Tibial nerve (tissue), 4 donors: ENCODE measurements around the gene CEBPA. TPM values are rescaled to one million over a fixed set of nuclear protein-coding genes. Genes with fewer than 3 reads are reported as not detected.

Source experiments
- DNase-seq, 2 donors: peaks; one replicate each; pipeline ENCODE4 v3.0.0-alpha.2; 2019; ENCODE audit warnings: low spot score in 2 of 2
- H3K27ac ChIP-seq, 4 donors: fragments of 200-600 bp; sonication (generic) in 3 of 4; one replicate each; pipeline ENCODE4 v1.5.1; 2017 to 2019; ENCODE audit warnings: mild to moderate bottlenecking in 1 of 4
- H3K27me3 ChIP-seq, 2 donors: fragments of 200-600 bp; sonication (generic) in 1 of 2; one replicate each; pipeline versions ENCODE4 v1.5.1 to v1.6.0; 2017 to 2019
- H3K36me3 ChIP-seq, 3 donors: fragments of 200-600 bp; sonication (generic); one replicate each; pipeline ENCODE4 v1.5.1; 2018 to 2019
- H3K4me1 ChIP-seq, 4 donors: fragments of 200-600 bp; sonication (generic) in 3 of 4; one replicate each; pipeline ENCODE4 v1.5.1; 2017 to 2019
- H3K4me3 ChIP-seq, 4 donors: fragments of 200-600 bp; sonication (generic) in 3 of 4; one replicate each; pipeline ENCODE4 v1.5.1; 2017 to 2019; ENCODE audit warnings: mild to moderate bottlenecking in 1 of 4, moderate library complexity in 1 of 4
- H3K9me3 ChIP-seq, 4 donors: fragments of 200-600 bp; sonication (generic) in 3 of 4; one replicate each; pipeline ENCODE4 v1.5.1; 2017 to 2019
- EP300 ChIP-seq, 2 donors: sonication (generic); formaldehyde crosslinking; IDR thresholded peaks; one replicate each; pipeline ENCODE4 v1.6.1; 2017; ENCODE audit warnings: antibody characterized with exemption in 2 of 2, mild to moderate bottlenecking in 1 of 2
- POLR2A ChIP-seq, 2 donors: fragments of 450-650 bp; IDR thresholded peaks; one replicate each; pipeline ENCODE4 v1.6.1; 2017; ENCODE audit warnings: antibody characterized with exemption in 2 of 2, mild to moderate bottlenecking in 2 of 2, moderate library complexity in 2 of 2
- WGBS, 2 donors: methylation state at CpG; one replicate each; pipeline ENCODE4 v1.1.5; 2018; 5-methylcytosine and 5-hydroxymethylcytosine counted together
- total RNA-seq, 4 donors: library from RNA; depleted of rRNA; stranded (reverse); fragments of >200 nt; gene quantifications; one replicate each; pipeline ENCODE4 v1.1.0, GENCODE V29; 2016
- TF ChIP-seq, protein P1 (sequence below), 5 experiments: fragments of 200-600 bp in 3 of 5; fragments of 450-650 bp in 2 of 5; sonication (generic) in 3 of 5; IDR thresholded peaks; one replicate each; pipeline ENCODE4 v1.5.1; 2016 to 2019; ENCODE audit warnings: antibody characterized with exemption in 5 of 5, mild to moderate bottlenecking in 3 of 5, moderate library complexity in 2 of 5

The CEBPA gene
- total RNA-seq, 4 donors from 2014 or later = 33.9 to 204 (median 65.4) TPM

DNA sequence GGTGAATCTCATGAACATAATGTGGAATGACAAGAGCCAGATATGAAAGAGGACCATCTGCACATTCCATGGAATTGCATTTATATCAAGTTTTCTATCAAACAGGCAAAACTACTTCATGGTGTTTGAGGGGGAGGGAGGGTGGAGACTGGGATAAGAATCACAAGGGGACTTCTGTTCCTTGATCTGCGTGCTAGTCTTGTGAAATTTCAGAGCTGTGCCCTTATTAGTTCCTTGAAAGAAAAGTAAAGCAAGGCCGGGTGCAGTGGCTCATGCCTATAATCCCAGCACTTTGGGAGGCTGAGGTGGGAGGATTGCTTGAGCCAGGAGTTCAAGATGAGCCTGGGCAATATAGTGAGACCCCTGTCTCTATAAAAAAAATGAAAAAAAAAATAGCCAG lies 41.0 kb upstream of the CEBPA start:
- Histone ChIP-seq H3K4me3 (no peak overlapping the region), H3K36me3 (no peaks in the 10 kb centered on the region), H3K9me3 (no peaks in the 10 kb centered on the region), H3K27ac (no peak overlapping the region), H3K4me1 (peaks cover 0 to 13% (median 0%) of the 10 kb centered on the region in 4 donors), H3K27me3 (no peaks in the 10 kb centered on the region)
- no peak for DNase-seq
- 36 to 47% methylated on average over 2 of the region's 2 CpGs for WGBS, 2 donors
- TF ChIP-seq POLR2A (IDR thresholded peaks at IDR 0.05) = no peak
- TF ChIP-seq EP300 (IDR thresholded peaks at IDR 0.05) = no peak
- TF ChIP-seq, protein P1, sequence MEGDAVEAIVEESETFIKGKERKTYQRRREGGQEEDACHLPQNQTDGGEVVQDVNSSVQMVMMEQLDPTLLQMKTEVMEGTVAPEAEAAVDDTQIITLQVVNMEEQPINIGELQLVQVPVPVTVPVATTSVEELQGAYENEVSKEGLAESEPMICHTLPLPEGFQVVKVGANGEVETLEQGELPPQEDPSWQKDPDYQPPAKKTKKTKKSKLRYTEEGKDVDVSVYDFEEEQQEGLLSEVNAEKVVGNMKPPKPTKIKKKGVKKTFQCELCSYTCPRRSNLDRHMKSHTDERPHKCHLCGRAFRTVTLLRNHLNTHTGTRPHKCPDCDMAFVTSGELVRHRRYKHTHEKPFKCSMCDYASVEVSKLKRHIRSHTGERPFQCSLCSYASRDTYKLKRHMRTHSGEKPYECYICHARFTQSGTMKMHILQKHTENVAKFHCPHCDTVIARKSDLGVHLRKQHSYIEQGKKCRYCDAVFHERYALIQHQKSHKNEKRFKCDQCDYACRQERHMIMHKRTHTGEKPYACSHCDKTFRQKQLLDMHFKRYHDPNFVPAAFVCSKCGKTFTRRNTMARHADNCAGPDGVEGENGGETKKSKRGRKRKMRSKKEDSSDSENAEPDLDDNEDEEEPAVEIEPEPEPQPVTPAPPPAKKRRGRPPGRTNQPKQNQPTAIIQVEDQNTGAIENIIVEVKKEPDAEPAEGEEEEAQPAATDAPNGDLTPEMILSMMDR (IDR thresholded peaks at IDR 0.05) = no peak

DNA sequence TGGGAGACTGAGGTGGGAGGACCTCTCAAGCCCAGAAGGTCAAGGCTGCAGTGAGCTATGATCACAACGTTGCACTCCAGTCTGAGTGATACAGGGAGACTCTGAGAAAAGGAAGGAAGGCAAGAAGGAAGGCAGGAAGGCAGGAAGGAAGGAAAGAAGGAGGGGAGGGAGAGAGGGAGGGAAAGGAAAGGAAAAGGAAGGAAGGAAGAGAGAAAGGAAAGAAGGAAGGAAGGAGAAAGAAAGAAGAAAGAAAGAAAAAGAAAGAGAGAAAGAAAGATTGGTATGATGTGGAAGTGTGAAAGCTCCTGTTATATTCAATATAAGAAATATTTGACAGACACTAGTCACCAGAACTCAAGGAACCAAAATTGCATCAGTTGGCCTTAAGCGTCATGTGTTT lies 38.7 kb upstream of the CEBPA start:
- peaks cover 0 to 13% (median 0%) of the 10 kb centered on the region in 4 donors for H3K4me1 ChIP-seq
- WGBS, 2 donors = 57% methylated on average over 2 of the region's 2 CpGs
- no peaks in the 10 kb centered on the region for H3K36me3 ChIP-seq
- no peaks in the 10 kb centered on the region for H3K27me3 ChIP-seq
- no peak overlapping the region for H3K27ac ChIP-seq
- no peaks in the 10 kb centered on the region for H3K9me3 ChIP-seq
- DNase-seq = no peak
- TF ChIP-seq EP300 (IDR thresholded peaks at IDR 0.05) (no peak), POLR2A (IDR thresholded peaks at IDR 0.05) (no peak)
- TF ChIP-seq, protein P1 (IDR thresholded peaks at IDR 0.05) = no peak
- H3K4me3 ChIP-seq = no peak overlapping the region

DNA sequence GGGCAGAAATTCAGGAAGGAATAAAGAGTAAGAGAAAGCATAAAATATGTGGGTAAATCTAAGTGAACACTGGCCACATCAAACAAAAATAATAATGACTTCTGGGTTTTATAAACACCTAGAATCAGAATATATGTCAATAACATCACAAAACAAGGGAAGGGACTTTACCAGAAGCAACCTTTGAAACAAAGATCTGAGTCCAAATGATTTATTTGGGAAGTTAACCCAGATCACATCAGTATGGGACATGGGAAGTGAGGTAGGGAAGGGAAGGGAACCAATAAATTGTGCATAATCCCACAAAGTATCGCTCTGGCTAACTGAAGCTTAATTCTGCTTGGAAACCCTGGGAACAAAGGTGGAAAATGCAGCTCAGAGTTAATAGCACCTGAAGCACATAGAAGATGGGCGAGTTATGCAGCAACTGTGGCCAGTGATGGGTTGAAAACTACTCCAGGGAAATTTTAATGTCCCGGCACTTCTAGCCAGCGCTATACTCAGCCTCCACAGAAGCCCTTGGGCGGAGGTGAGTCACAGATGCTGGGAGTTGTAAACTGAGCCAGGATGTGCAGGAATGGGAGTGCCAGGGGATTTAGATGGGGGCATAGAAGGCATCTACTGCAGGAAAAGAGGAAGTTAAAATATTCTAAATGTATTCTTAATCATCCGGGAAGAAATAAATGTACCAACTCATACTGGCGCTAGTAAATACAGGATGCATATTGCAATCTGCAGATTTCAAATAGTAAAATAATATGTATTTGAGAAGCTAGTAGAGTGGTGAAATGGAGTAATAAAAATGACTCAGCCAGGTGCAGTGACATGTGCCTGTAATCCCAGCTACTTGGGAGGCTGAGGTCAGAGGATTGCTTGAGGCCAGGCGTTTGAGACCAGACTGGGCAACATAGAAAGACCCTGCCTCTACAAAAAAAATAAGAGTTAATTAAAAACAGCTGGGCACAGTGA lies 37.0 kb upstream of the CEBPA start:
- H3K4me3 ChIP-seq = no peak overlapping the region
- TF ChIP-seq POLR2A (IDR thresholded peaks at IDR 0.05) = no peak
- TF ChIP-seq EP300 (IDR thresholded peaks at IDR 0.05) = no peak
- TF ChIP-seq, protein P1 (IDR thresholded peaks at IDR 0.05) = no peak
- no peak overlapping the region for H3K27ac ChIP-seq
- peaks cover 0 to 6% (median 0%) of the 10 kb centered on the region in 4 donors for H3K4me1 ChIP-seq
- WGBS, 2 donors = 71 to 75% methylated on average over 8 of the region's 8 CpGs
- H3K27me3 ChIP-seq = no peaks in the 10 kb centered on the region
- DNase-seq = no peak
- H3K9me3 ChIP-seq = no peaks in the 10 kb centered on the region
- no peaks in the 10 kb centered on the region for H3K36me3 ChIP-seq

DNA sequence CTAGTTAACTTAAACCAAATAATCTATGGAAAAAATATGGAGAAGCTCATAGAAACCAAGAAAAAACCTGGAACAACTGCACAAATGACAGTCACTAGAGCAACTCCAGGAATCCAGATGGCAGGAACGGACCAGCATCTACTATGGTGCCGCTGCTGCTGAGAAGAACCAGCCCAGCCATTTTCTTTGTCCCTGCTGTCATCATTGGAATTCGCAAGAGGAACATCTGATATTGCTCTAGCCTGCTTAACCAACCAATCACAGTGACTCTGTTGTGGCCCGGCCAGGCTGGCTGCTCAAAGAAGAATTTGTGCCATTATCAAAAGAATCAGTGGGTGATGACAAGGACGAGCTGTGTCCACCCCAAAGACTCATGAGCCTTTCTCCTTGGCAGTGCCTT lies 33.1 kb upstream of the CEBPA start:
- no peaks in the 10 kb centered on the region for H3K9me3 ChIP-seq
- H3K36me3 ChIP-seq = no peaks in the 10 kb centered on the region
- H3K27ac ChIP-seq = no peak overlapping the region
- no peak for TF ChIP-seq EP300 (IDR thresholded peaks at IDR 0.05)
- TF ChIP-seq, protein P1 (IDR thresholded peaks at IDR 0.05) = no peak
- TF ChIP-seq POLR2A (IDR thresholded peaks at IDR 0.05) = no peak
- H3K4me1 ChIP-seq = no peaks in the 10 kb centered on the region
- H3K4me3 ChIP-seq = no peak overlapping the region
- no peak for DNase-seq
- H3K27me3 ChIP-seq = no peaks in the 10 kb centered on the region
- 74 to 75% methylated on average over 5 of the region's 5 CpGs for WGBS, 2 donors

DNA sequence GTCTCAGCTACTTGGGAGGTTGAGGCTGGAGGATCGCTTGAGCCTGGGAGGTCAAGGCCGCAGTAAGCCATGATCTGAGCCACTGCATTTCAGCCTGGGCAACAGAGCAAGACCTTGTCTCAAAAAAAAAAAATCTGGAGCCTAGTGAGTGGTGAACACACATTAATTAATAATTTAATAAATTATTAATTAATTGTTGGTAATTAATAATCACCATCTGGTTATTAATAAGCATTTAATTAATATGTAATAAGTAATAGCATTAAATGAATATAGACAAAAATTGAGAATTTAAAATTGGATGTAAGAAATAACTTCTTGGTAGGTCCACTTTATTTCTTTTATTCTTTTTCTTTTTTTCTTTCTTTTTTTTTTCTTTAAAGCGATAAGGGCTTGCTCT lies 31.9 kb upstream of the CEBPA start:
- no peak for TF ChIP-seq EP300 (IDR thresholded peaks at IDR 0.05)
- H3K9me3 ChIP-seq = no peaks in the 10 kb centered on the region
- no peaks in the 10 kb centered on the region for H3K27me3 ChIP-seq
- H3K4me3 ChIP-seq = no peak overlapping the region
- H3K27ac ChIP-seq = no peak overlapping the region
- H3K36me3 ChIP-seq = no peaks in the 10 kb centered on the region
- no peaks in the 10 kb centered on the region for H3K4me1 ChIP-seq
- WGBS, 2 donors = 95 to 98% methylated on average over 3 of the region's 3 CpGs
- DNase-seq = no peak
